ENCODE measurements around the gene UGT2B11.
"Not testable (repeated sequence)": the region's sequence is repeated elsewhere in the genome, so short reads cannot be mapped to it uniquely, and the experiment has no call there.

UGT2B11 gene

GRCh38 chr4:69224891-69225290 is 10.3 kb upstream of the UGT2B11 start:
- intact Hi-C loops (cut with DNase I; ENCODE audit: low total_unique reads), result loop anchor here (5.0 kb wide), 1 partner anchor 47 kb away; no protein-coding TSS in a partner anchor
- no peaks in the 10 kb centered on the region for H3K4me1 ChIP-seq
- H3K27ac ChIP-seq, result no peak overlapping the region
- no peaks in the 10 kb centered on the region for H3K36me3 ChIP-seq
- H3K4me3 ChIP-seq, result no peak overlapping the region
- no peaks in the 10 kb centered on the region for H3K27me3 ChIP-seq
- DNase-seq, result no peak
- H3K9me3 ChIP-seq, result no peaks in the 10 kb centered on the region
- no peak for TF ChIP-seq CTCF (IDR thresholded peaks at IDR 0.05)

- intact Hi-C loops (cut with DNase I; ENCODE audit: low total_unique reads), result loop anchor here (5.0 kb wide), 1 partner anchor 49 kb away; no protein-coding TSS in a partner anchor
- H3K9me3 ChIP-seq, H3K27me3 ChIP-seq, DNase-seq, H3K27ac ChIP-seq, H3K36me3 ChIP-seq, H3K4me1 ChIP-seq, H3K4me3 ChIP-seq: not testable (repeated sequence)
Observed at GRCh38 chr4:69223277-69223676, 8.7 kb upstream of the UGT2B11 start.

GRCh38 chr4:69218491-69218890 is 3.9 kb upstream of the UGT2B11 start:
- H3K4me1 ChIP-seq; H3K4me3 ChIP-seq; DNase-seq; H3K27me3 ChIP-seq; H3K36me3 ChIP-seq; intact Hi-C loops (cut with DNase I; ENCODE audit: low total_unique reads); H3K9me3 ChIP-seq; H3K27ac ChIP-seq: not testable (repeated sequence)

GRCh38 chr4:69210911-69211310 is 3.6 kb downstream of the UGT2B11 start:
- no peak overlapping the region for H3K27ac ChIP-seq
- H3K4me3 ChIP-seq, result no peak overlapping the region
- intact Hi-C loops (cut with DNase I; ENCODE audit: low total_unique reads), result no loop called here
- no peaks in the 10 kb centered on the region for H3K27me3 ChIP-seq
- TF ChIP-seq CTCF (IDR thresholded peaks at IDR 0.05), result no peak
- DNase-seq, result no peak
- H3K36me3 ChIP-seq, result no peaks in the 10 kb centered on the region
- H3K9me3 ChIP-seq, result no peaks in the 10 kb centered on the region
- no peaks in the 10 kb centered on the region for H3K4me1 ChIP-seq

GRCh38 chr4:69198506-69198905 is 16.0 kb downstream of the UGT2B11 start:
- H3K4me3 ChIP-seq; H3K9me3 ChIP-seq; H3K4me1 ChIP-seq; H3K27ac ChIP-seq; intact Hi-C loops (cut with DNase I; ENCODE audit: low total_unique reads); DNase-seq; H3K36me3 ChIP-seq; H3K27me3 ChIP-seq: not testable (repeated sequence)

GRCh38 chr4:69196209-69196965 is 18.2 kb downstream of the UGT2B11 start:
- intact Hi-C loops (cut with DNase I; ENCODE audit: low total_unique reads), result no loop called here
- no peak for TF ChIP-seq CTCF (IDR thresholded peaks at IDR 0.05)
- H3K27me3 ChIP-seq, result no peaks in the 10 kb centered on the region

GRCh38 chr4:69194166-69194565 is 20.4 kb downstream of the UGT2B11 start:
- intact Hi-C loops (cut with DNase I; ENCODE audit: low total_unique reads), result no loop called here
- H3K27ac ChIP-seq, result no peak overlapping the region
- TF ChIP-seq CTCF (IDR thresholded peaks at IDR 0.05), result no peak
- H3K27me3 ChIP-seq, result no peaks in the 10 kb centered on the region
- H3K4me1 ChIP-seq, result no peaks in the 10 kb centered on the region
- DNase-seq, result no peak
- H3K36me3 ChIP-seq, result no peaks in the 10 kb centered on the region
- no peak overlapping the region for H3K4me3 ChIP-seq
- H3K9me3 ChIP-seq, result no peaks in the 10 kb centered on the region

More at GRCh38 chr4:69196209-69196965, 18.2 kb downstream of the UGT2B11 start:
- H3K4me3 ChIP-seq, result no peak overlapping the region
- H3K36me3 ChIP-seq, result no peaks in the 10 kb centered on the region
- no peaks in the 10 kb centered on the region for H3K9me3 ChIP-seq
- no peak overlapping the region for H3K27ac ChIP-seq
- no peak for DNase-seq
- no peaks in the 10 kb centered on the region for H3K4me1 ChIP-seq

GRCh38 chr4:69191905-69192304 is 22.6 kb downstream of the UGT2B11 start:
- DNase-seq; H3K27me3 ChIP-seq; intact Hi-C loops (cut with DNase I; ENCODE audit: low total_unique reads): not testable (repeated sequence)

GRCh38 chr4:69190621-69191020 is 23.9 kb downstream of the UGT2B11 start:
- DNase-seq; H3K4me1 ChIP-seq; intact Hi-C loops (cut with DNase I; ENCODE audit: low total_unique reads): not testable (repeated sequence)

More at GRCh38 chr4:69191905-69192304, 22.6 kb downstream of the UGT2B11 start:
- not testable (repeated sequence) for H3K9me3 ChIP-seq, H3K27ac ChIP-seq, H3K4me3 ChIP-seq, H3K4me1 ChIP-seq, H3K36me3 ChIP-seq

GRCh38 chr4:69181519-69182169 is 32.9 kb downstream of the UGT2B11 start:
- H3K4me3 ChIP-seq; intact Hi-C loops (cut with DNase I; ENCODE audit: low total_unique reads); H3K9me3 ChIP-seq; H3K27me3 ChIP-seq; H3K36me3 ChIP-seq; H3K4me1 ChIP-seq; DNase-seq; H3K27ac ChIP-seq: not testable (repeated sequence)

More at GRCh38 chr4:69190621-69191020, 23.9 kb downstream of the UGT2B11 start:
- H3K4me3 ChIP-seq, H3K36me3 ChIP-seq, H3K9me3 ChIP-seq, H3K27ac ChIP-seq, H3K27me3 ChIP-seq: not testable (repeated sequence)
